Esophagus squamous epithelium (tissue), 4 donors: ENCODE results near the gene NISCH.

Experiments used
- CTCF ChIP-seq, 6 experiments: fragments of 450-650 bp in 4 of 6; fragments of 200-600 bp in 2 of 6; sonication (generic) in 2 of 6; IDR thresholded peaks; one replicate each; pipeline ENCODE4 v1.5.1; 2016 to 2019; ENCODE audit warnings: antibody characterized with exemption in 6 of 6, mild to moderate bottlenecking in 4 of 6, moderate library complexity in 4 of 6
- POLR2A ChIP-seq, 4 donors: fragments of 450-650 bp; IDR thresholded peaks; one replicate each; pipeline ENCODE4 v1.6.1; 2017; ENCODE audit warnings: antibody characterized with exemption in 4 of 4, mild to moderate bottlenecking in 4 of 4, moderate library complexity in 3 of 4

GRCh38 chr3:52446042-52446441, 9.4 kb upstream of the NISCH start:
- no peak for TF ChIP-seq CTCF (IDR thresholded peaks at IDR 0.05)
- TF ChIP-seq POLR2A (IDR thresholded peaks at IDR 0.05): no peak
